ES-I3 (cell line): ENCODE results near the gene SYNPO2.
"Not testable (repeated sequence)": the region's sequence is repeated elsewhere in the genome, so short reads cannot be mapped to it uniquely, and the experiment has no call there.

Experiments
- H3K36me3 ChIP-seq: 2 replicates; pipeline ENCODE4 v1.6.1; 2013; ENCODE audit warnings: mild to moderate bottlenecking, low read length, control low read depth, moderate library complexity; ENCODE audit not compliant: insufficient read depth
- H3K4me1 ChIP-seq: 2 replicates; pipeline ENCODE4 v1.6.1; 2013; ENCODE audit warnings: mild to moderate bottlenecking, control low read depth, low read length; ENCODE audit not compliant: insufficient read depth
- H3K9ac ChIP-seq: 2 replicates; pipeline ENCODE4 v1.6.1; 2013; ENCODE audit warnings: low read depth, mild to moderate bottlenecking, low read length, moderate library complexity
- H3K9me3 ChIP-seq: 2 replicates; pipeline ENCODE4 v1.6.1; 2013; ENCODE audit warnings: mild to moderate bottlenecking, low read length, moderate library complexity; ENCODE audit not compliant: control insufficient read depth, insufficient read depth

SYNPO2 gene

GRCh38 chr4:119038116-119038841 lies 149.6 kb downstream of the SYNPO2 start:
- no peaks in the 10 kb centered on the region for H3K36me3 ChIP-seq
- H3K9ac ChIP-seq, result no peak overlapping the region
- no peaks in the 10 kb centered on the region for H3K9me3 ChIP-seq
- peaks cover 51% of the 10 kb centered on the region for H3K4me1 ChIP-seq

DNA sequence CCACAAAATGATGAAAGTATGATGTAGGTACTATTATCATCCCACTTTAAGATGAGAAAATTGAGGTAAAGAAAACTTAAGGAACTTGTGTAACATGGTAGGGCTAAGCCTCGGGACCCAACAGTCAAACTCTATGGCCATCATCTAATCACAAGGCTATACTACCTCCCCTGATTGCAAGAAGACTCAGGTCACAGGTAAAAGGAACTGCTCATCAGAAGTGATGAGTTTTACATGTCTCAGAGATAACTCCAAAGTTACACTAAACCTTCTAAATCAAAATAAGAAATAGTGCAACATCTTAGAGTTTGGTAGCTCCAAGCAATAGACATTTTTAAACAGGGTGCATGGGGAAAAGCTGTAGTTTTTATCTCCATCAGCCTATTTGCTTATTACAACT lies 150.5 kb downstream of the SYNPO2 start:
- Histone ChIP-seq H3K4me1 (peaks cover 54% of the 10 kb centered on the region), H3K9ac (no peak overlapping the region), H3K36me3 (no peaks in the 10 kb centered on the region)

GRCh38 chr4:119039779-119040178 lies 151.1 kb downstream of the SYNPO2 start:
- Histone ChIP-seq H3K9ac (no peak overlapping the region), H3K4me1 (peaks cover 48% of the 10 kb centered on the region), H3K36me3 (no peaks in the 10 kb centered on the region), H3K9me3 (no peaks in the 10 kb centered on the region)

More for the DNA sequence above, 150.5 kb downstream of the SYNPO2 start:
- H3K9me3 ChIP-seq, result no peaks in the 10 kb centered on the region

- Histone ChIP-seq H3K9ac (no peak overlapping the region), H3K4me1 (peaks cover 43% of the 10 kb centered on the region), H3K9me3 (no peaks in the 10 kb centered on the region), H3K36me3 (no peaks in the 10 kb centered on the region)
Observed at GRCh38 chr4:119040261-119040660, 151.6 kb downstream of the SYNPO2 start.

DNA sequence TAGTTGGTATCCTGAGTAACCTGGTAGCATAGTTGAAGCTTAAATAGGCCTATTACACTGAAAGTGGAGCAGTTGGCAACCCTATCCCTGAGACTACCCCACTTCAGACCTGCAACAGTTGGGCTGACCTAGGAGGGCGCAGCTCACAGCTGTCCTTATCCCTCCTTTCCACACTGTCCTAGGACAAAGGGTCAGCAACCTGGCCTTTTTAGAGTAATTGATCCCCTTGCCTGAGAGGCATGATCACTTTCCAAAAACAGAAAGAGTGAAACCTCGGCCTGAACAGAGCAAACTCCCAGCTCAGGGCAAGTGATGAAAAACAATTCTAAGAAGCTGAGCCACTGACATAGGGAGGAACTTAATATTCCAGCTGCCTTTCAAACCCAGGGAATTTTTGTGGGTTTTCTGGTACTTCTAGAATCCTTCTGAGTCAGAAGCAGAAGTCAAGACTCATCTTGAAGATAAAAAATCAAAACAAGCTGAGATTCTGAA lies 152.1 kb downstream of the SYNPO2 start:
- peaks cover 39% of the 10 kb centered on the region for H3K4me1 ChIP-seq
- H3K9ac ChIP-seq, result no peak overlapping the region
- no peaks in the 10 kb centered on the region for H3K36me3 ChIP-seq
- no peaks in the 10 kb centered on the region for H3K9me3 ChIP-seq

DNA sequence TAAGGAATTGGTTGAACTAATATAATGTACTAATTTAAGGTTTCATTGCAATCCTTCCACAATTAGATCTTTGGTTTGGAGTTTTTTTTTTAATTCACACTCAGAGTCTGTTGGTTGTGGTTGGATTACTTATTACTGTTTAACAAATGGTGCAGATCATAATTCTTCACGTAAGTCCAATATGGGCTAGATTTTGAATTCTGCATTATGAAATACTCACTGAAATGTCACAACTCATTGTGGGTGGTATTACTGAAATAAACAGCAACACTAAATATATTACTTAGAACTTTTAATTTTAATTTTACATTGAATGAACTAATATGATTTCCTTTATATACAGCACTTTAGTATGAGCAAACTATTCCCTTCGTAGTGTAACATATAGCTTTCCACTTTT lies 152.7 kb downstream of the SYNPO2 start:
- Histone ChIP-seq H3K9ac (no peak overlapping the region), H3K4me1 (peaks cover 33% of the 10 kb centered on the region)

DNA sequence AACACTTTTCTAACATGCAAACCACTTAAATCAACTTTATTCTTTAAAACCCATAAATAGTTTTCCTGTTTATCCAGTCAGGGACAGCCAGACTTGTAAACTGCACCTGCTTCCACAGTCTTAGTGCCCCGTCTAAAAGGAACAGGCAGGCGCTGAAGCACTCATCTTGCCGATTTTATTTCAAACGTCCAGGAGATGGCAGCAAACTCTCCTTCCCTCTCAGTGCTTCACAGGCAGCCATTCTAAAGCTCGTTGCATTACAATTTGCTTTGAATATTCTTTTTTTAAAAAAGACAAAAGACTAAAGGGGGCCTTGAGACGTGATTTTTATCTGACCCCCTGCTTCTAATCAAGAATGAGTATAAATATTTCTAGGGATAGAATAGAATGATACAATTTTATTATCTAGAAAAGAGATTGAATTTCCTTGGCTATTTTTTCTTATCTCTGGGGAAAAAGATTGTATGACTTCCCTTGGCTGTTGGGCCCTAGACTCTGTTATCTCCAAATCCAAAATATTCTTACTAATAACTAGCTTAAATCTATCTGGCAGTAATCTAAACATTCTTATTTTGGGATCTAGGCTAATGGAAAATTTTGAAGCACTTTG lies 153.4 kb downstream of the SYNPO2 start:
- Histone ChIP-seq H3K36me3 (no peaks in the 10 kb centered on the region), H3K4me1 (peaks cover 31% of the 10 kb centered on the region; the same call in 1 of the 2 replicates), H3K9ac (no peak overlapping the region), H3K9me3 (no peaks in the 10 kb centered on the region)

More for the DNA sequence above, 152.7 kb downstream of the SYNPO2 start:
- H3K9me3 ChIP-seq, result no peaks in the 10 kb centered on the region
- H3K36me3 ChIP-seq, result no peaks in the 10 kb centered on the region

DNA sequence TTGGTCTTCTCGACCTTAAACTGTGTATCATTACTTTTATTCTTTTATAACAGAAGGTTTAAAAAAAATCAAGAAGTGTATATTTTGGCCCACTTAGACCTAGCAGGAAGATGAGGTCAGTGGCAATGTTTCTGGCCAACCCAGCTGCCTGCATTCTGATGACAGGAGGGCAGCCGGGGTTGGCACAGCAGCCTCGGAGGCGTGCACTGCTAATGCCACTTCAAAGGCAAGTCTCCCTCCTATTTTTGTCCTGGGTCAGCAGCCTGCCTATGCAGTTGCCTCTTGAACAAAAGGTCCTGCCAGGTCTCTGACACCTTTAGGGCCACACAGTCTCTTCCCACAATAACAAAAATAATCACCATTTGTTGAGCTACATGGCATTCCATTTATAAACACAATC lies 157.6 kb downstream of the SYNPO2 start:
- Histone ChIP-seq H3K9me3 (no peaks in the 10 kb centered on the region), H3K9ac (no peak overlapping the region), H3K36me3 (no peaks in the 10 kb centered on the region), H3K4me1 (peaks cover 13% of the 10 kb centered on the region; the same call in 1 of the 2 replicates)

- not testable (repeated sequence) for H3K9ac ChIP-seq, H3K9me3 ChIP-seq, H3K36me3 ChIP-seq
- peaks cover 12% of the 10 kb centered on the region; the same call in 1 of the 2 replicates for H3K4me1 ChIP-seq
Observed at GRCh38 chr4:119047059-119047458, 158.4 kb downstream of the SYNPO2 start.

GRCh38 chr4:119048446-119048845 lies 159.8 kb downstream of the SYNPO2 start:
- no peak overlapping the region for H3K9ac ChIP-seq
- H3K36me3 ChIP-seq, result no peaks in the 10 kb centered on the region
- 0 out of 2 replicates have a peak, but pooled peaks cover 3% of the 10 kb centered on the region for H3K4me1 ChIP-seq
- H3K9me3 ChIP-seq, result no peaks in the 10 kb centered on the region

DNA sequence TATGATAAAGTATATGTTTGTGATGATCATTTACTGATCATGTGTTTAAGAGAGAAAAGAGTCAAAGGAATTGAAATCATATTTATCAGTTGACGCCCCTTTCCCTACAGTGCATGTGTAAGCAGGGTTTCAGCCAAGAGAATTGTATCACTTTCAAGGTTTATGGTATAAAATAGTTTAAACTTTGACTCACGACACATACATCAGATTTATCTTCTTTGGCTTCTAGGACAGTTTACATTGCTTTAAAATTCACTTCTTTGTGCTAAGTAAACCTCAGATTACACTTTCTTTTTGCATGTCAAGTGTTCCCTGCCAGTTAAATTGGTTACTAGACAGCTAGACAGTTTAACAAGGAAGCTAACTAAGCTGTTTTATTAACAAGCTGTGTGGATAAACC lies 160.7 kb downstream of the SYNPO2 start:
- Histone ChIP-seq H3K36me3 (no peaks in the 10 kb centered on the region), H3K9me3 (no peaks in the 10 kb centered on the region), H3K4me1 (no peaks in the 10 kb centered on the region), H3K9ac (no peak overlapping the region)

DNA sequence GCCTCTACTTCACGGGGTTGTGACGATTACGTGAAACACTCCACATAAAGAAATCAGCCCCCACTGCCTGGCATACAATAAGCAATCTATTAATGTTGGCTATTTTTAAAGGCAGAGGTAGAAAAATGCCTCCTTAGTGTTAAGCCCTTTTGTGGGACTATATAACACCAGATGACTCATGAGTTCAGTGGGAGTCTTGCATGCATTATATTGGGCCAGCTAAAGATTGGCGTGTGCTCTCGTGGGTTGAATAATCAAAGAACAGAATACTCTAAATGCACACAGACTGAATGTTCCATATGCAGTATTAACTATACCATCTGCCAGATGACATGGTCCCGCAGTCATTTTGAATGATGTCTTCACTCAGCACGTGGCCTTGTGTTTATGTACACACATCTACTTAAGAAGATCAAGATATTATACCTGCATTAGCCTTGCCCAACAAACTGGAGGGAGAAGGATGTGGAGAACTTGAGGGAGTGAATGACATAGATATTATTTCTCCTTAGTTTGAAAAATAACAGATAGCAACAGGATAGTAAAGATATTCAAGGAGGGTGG lies 162.0 kb downstream of the SYNPO2 start:
- Histone ChIP-seq H3K4me1 (no peaks in the 10 kb centered on the region), H3K9ac (no peak overlapping the region), H3K9me3 (no peaks in the 10 kb centered on the region), H3K36me3 (no peaks in the 10 kb centered on the region)

GRCh38 chr4:119053245-119053644 lies 164.6 kb downstream of the SYNPO2 start:
- H3K9me3 ChIP-seq, result no peaks in the 10 kb centered on the region
- H3K9ac ChIP-seq, result no peak overlapping the region
- no peaks in the 10 kb centered on the region for H3K4me1 ChIP-seq
- H3K36me3 ChIP-seq, result no peaks in the 10 kb centered on the region

DNA sequence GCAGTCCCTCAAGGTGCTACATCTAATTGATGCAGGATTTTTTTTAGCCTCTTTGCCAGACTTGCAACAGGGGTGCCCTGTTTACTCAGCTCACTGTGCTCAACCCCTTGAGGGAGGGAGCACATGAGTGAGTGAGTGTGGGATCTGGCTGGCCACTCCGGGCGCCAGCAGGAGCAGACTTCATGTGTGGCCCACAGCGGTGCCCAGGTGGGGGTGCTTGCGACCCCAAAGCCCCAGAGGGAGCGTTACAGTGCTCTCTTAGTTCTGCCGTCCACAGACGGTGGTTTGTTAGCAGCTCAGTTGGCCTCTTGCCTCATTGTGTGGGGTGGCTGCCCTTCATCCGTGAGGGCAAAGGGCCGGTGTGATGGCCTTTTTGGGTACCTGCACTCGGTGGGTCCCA lies 165.3 kb downstream of the SYNPO2 start:
- H3K9ac ChIP-seq, result no peak overlapping the region
- no peaks in the 10 kb centered on the region for H3K9me3 ChIP-seq
- no peaks in the 10 kb centered on the region for H3K36me3 ChIP-seq
- H3K4me1 ChIP-seq, result no peaks in the 10 kb centered on the region

DNA sequence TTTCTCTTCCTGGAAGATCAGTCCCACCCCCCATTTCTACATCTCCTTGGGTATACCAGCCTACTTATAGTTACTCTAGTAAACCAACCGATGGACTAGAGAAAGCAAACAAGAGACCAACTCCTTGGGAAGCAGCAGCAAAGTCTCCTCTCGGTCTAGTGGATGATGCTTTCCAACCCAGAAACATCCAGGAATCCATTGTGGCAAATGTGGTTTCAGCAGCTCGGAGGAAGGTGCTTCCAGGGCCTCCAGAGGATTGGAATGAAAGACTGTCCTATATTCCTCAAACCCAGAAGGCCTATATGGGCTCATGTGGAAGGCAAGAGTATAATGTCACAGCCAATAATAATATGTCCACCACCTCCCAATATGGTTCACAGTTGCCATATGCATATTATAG lies 168.8 kb downstream of the SYNPO2 start:
- no peaks in the 10 kb centered on the region for H3K36me3 ChIP-seq
- H3K9ac ChIP-seq, result no peak overlapping the region
- no peaks in the 10 kb centered on the region for H3K4me1 ChIP-seq
- H3K9me3 ChIP-seq, result no peaks in the 10 kb centered on the region
